Adrenal gland (tissue), 12 donors: Measurements from ENCODE around the gene CFAP299. TPM values are rescaled to one million over a fixed set of nuclear protein-coding genes. Genes with fewer than 3 reads are reported as not detected.
"Not testable (repeated sequence)": the region's sequence is repeated elsewhere in the genome, so short reads cannot be mapped to it uniquely, and the experiment has no call there.

Experiments
- DNase-seq, 7 donors: peaks; one replicate each; pipeline ENCODE4 v3.0.0-alpha.2; 2019 to 2020
- H3K27ac ChIP-seq, 5 donors: fragments of 200-600 bp; sonication (generic) in 4 of 5; 1 replicate in 3 of 5; 2 replicates in 2 of 5; pipeline versions ENCODE4 v1.5.1 to v1.8.0; 2016 to 2020; ENCODE audit warnings: mild to moderate bottlenecking in 1 of 5
- H3K27me3 ChIP-seq: fragments of 200-600 bp; 2 replicates; pipeline ENCODE4 v1.8.0; 2021
- H3K36me3 ChIP-seq, 2 donors: fragments of 200-600 bp; replicated peaks in 1 of 2; 1 replicate in 1 of 2; 2 replicates in 1 of 2; pipeline versions ENCODE4 v1.5.1 to v1.8.0; 2018 to 2022
- H3K4me1 ChIP-seq, 2 donors: fragments of 200-600 bp; replicated peaks in 1 of 2; 1 replicate in 1 of 2; 2 replicates in 1 of 2; pipeline versions ENCODE4 v1.5.1 to v1.8.0; 2018 to 2021
- H3K4me3 ChIP-seq, 4 donors: fragments of 200-600 bp; sonication (generic) in 3 of 4; one replicate each; pipeline ENCODE4 v1.5.1; 2016 to 2018
- H3K9me3 ChIP-seq, 3 donors: fragments of 200-600 bp; sonication (generic) in 1 of 3; replicated peaks in 1 of 3; 1 replicate in 2 of 3; 2 replicates in 1 of 3; pipeline versions ENCODE4 v1.5.1 to v1.8.0; 2016 to 2021
- CTCF ChIP-seq, 6 experiments: fragments of 450-650 bp in 4 of 6; fragments of 200-600 bp in 2 of 6; sonication (generic) in 1 of 6; IDR thresholded peaks; 1 replicate in 5 of 6; 2 replicates in 1 of 6; pipeline versions ENCODE4 v1.5.1 to v1.8.0; 2016 to 2021; ENCODE audit warnings: antibody characterized with exemption in 6 of 6, mild to moderate bottlenecking in 2 of 6, moderate library complexity in 1 of 6
- POLR2A ChIP-seq, 2 donors: fragments of 450-650 bp; IDR thresholded peaks; one replicate each; pipeline ENCODE4 v1.6.1; 2017; ENCODE audit warnings: antibody characterized with exemption in 2 of 2, mild to moderate bottlenecking in 2 of 2, moderate library complexity in 1 of 2
- WGBS, 4 donors: extraction: QIAGEN DNeasy Blood & Tissue Kit in 2 of 4; methylation state at CpG; one replicate each; pipeline versions ENCODE4 v1.1.5 to v1.1.7; 2013 to 2017; 5-methylcytosine and 5-hydroxymethylcytosine counted together
- intact Hi-C, 2 donors: fragments of 100-400 bp; cut with DNase I; formaldehyde crosslinking; loops; one replicate each; pipeline versions ENCODE4 v1.14.1 to v1.15.0; 2022 to 2023
- polyA plus RNA-seq, 3 donors: library from polyadenylated mRNA; stranded (reverse); fragments of 200-250 nt in 2 of 3; fragments of 350-450 nt in 1 of 3; fragmentation: Illumina TruSeq in 1 of 3; extraction: RNeasy Lipid Tissue Mini Kit (QIAGEN cat#74804) in 1 of 3; gene quantifications; one replicate each; pipeline ENCODE4 v1.2.3, GENCODE V29; 2013 to 2014
- total RNA-seq, 9 donors: library from RNA; depleted of rRNA in 4 of 9; stranded (reverse); fragments of >200 nt in 4 of 9; fragments of 120-200 nt in 1 of 9; fragmentation: NEBNext Ultra II Directional in 1 of 9; extraction: Animal tissue kit (Norgen Biotek cat#: 25700) in 1 of 9; gene quantifications; one replicate each; pipeline versions ENCODE4 v1.1.0 to v1.2.4, GENCODE V29; 2013 to 2023
- donor health status: healthy with polysubstance abuse.
- donor health status: Bipolar disorder and iron deficiency.
- donor health status: DM: yes; HTN: yes; CAD: no.
- donor health status: DM: no; HTN: no; CAD: no.
- donor health status: DM: no; HTN: no; CAD: no.
- donor health status: DM: yes; HTN: yes; CAD: no.

CFAP299 gene
- total and polyA plus RNA-seq, 12 donors, result not detected

GRCh38 chr4:80731436-80731835 is 395.9 kb downstream of the CFAP299 start:
- intact Hi-C loops, result no loop called here
- Histone ChIP-seq H3K27ac (no peak overlapping the region), H3K36me3 (no peaks in the 10 kb centered on the region), H3K27me3 (no peaks in the 10 kb centered on the region), H3K4me3 (no peak overlapping the region), H3K9me3 (no peaks in the 10 kb centered on the region), H3K4me1 (no peaks in the 10 kb centered on the region)
- no peak for DNase-seq
- TF ChIP-seq CTCF (IDR thresholded peaks at IDR 0.05) (no peak), POLR2A (IDR thresholded peaks at IDR 0.05) (no peak)
- 55 to 76% (median 64%) methylated on average over 1 of the region's 1 CpG for WGBS, 4 donors

- Histone ChIP-seq H3K27ac (no peak overlapping the region), H3K9me3 (no peaks in the 10 kb centered on the region), H3K27me3 (no peaks in the 10 kb centered on the region), H3K36me3 (no peaks in the 10 kb centered on the region), H3K4me1 (no peaks in the 10 kb centered on the region), H3K4me3 (no peak overlapping the region)
- WGBS, 4 donors, result 34 to 39% (median 37%) methylated on average over 1 of the region's 1 CpG
- DNase-seq, result no peak
- intact Hi-C loops, result no loop called here
- TF ChIP-seq CTCF (IDR thresholded peaks at IDR 0.05) (no peak), POLR2A (IDR thresholded peaks at IDR 0.05) (no peak)
Measured at GRCh38 chr4:80732010-80732409, 396.5 kb downstream of the CFAP299 start.

- 43 to 84% (median 61%) methylated on average over 2 of the region's 2 CpGs for WGBS, 4 donors
- no peaks in the 10 kb centered on the region for H3K36me3 ChIP-seq
- H3K4me1 ChIP-seq, result no peaks in the 10 kb centered on the region
- peaks cover 0 to 11% (median 0%) of the 10 kb centered on the region in 3 donors for H3K9me3 ChIP-seq
- no peak for DNase-seq
- no peak overlapping the region for H3K4me3 ChIP-seq
- H3K27ac ChIP-seq, result no peak overlapping the region
- intact Hi-C loops, result no loop called here
- no peak for TF ChIP-seq CTCF (IDR thresholded peaks at IDR 0.05)
- no peaks in the 10 kb centered on the region for H3K27me3 ChIP-seq
Measured at GRCh38 chr4:80740375-80740774, 404.8 kb downstream of the CFAP299 start.

- H3K4me1 ChIP-seq, H3K9me3 ChIP-seq, intact Hi-C loops, H3K36me3 ChIP-seq, H3K27me3 ChIP-seq, H3K27ac ChIP-seq, H3K4me3 ChIP-seq, DNase-seq: not testable (repeated sequence)
- 79 to 84% (median 82%) methylated on average over 6 of the region's 6 CpGs for WGBS, 4 donors
Measured at GRCh38 chr4:80749558-80749957, 414.0 kb downstream of the CFAP299 start.

- Histone ChIP-seq H3K4me1 (no peaks in the 10 kb centered on the region), H3K27me3 (no peaks in the 10 kb centered on the region), H3K4me3 (no peak overlapping the region), H3K27ac (no peak overlapping the region), H3K36me3 (no peaks in the 10 kb centered on the region), H3K9me3 (no peaks in the 10 kb centered on the region)
- intact Hi-C loops, result no loop called here
- no peak for DNase-seq
- TF ChIP-seq CTCF (IDR thresholded peaks at IDR 0.05), result no peak
- no peak for TF ChIP-seq POLR2A (IDR thresholded peaks at IDR 0.05)
Measured at GRCh38 chr4:80751200-80751599, 415.7 kb downstream of the CFAP299 start.
